Measurements from ENCODE around the gene CDC45.

Gene CDC45

DNA sequence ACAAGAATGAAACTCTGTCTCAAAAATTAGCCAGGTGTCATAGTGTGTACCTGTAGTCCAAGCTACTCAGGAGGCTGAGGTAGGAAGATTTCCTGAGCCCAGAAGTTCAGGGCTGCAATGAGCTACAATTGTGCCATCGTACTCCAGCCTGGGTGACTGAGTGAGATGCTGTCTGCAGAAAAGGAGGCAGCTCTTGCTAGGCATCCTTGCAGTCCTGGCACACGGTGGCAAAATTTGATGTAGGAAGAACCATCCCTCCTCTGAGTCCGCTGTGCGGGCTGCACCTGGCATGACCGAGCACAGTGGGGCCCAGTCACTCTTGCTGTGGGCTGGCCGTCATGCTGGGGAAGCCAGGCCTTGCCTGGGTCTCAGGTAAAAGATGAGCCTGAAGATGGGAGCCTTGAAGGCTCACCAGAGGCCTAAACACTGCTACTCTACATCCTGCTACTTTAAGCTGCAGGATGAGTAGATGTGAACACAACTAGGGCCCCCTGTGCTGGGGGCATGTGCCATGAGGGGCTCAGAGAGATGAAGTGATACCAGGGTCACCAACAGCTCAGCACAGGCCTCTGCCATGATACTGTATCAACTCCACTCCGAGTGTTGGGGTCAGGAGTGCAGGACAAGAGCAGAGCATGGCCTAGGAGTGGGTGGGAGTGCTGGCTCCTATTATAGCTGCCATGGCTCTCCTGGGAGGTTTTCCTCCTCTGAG lies 18.6 kb downstream of the CDC45 start:
- no peak for DNase-seq

DNA sequence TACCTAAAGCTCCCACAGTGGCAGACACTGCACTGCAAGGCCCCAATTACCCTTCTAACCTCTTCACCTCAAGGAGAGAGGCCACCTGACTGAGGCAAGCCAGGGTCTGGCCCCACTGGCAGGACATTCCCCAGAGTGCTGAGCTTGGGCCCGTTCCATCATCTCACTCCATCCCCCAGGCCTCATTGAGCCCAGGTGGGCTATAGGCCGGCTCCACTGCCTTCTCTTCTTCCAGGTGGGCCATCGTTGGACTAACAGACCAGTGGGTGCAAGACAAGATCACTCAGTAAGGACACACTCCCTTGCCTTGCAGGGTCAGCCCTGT lies 19.1 kb downstream of the CDC45 start:
- DNase-seq = no peak

- no peak for DNase-seq
Measured at GRCh38 chr22:19499236-19499879, 19.6 kb downstream of the CDC45 start.

DNA sequence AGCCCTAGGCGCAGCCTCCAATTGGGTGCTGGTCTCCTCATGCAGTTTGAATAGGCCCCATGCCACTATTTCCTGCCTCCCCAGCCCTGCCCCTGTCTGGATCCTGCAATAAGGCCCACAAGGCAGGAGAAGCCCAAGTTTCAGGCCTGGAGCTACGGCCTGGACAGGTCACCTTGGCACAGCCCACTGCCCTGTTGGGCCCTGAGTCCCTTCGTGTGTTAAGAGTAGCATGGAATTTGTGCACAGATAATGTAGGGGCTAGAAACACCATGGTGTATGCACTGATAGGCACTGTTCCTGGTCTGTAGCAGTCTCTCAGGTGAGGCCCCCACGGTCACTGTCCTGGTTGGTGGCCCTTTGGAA lies 20.1 kb downstream of the CDC45 start:
- DNase-seq = no peak

DNA sequence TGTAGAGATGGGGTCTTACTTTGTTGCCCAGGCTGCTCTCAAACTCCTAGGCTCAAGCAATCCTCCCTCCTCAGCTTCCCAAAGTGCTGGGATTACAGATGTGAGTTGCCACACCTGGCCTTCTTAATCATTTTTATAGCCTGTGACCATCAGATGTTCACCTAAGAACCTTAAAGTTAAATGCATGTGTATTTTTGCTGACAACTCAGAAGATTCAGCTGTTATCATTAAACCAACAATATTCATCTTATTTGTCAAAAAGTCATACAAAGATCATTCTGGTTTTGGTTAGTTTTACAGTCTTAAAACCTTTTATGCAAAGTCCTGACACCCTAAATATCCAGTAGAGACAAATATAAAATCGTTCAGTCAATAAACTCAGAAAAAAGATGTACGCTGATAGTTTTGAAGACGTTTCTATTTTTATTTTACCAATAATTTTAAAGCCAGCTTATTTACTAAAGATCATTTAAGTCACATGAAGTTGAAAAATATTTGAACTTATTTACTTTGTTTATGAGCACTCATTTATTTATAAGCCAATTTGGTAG lies 22.3 kb downstream of the CDC45 start:
- no peak for DNase-seq

DNA sequence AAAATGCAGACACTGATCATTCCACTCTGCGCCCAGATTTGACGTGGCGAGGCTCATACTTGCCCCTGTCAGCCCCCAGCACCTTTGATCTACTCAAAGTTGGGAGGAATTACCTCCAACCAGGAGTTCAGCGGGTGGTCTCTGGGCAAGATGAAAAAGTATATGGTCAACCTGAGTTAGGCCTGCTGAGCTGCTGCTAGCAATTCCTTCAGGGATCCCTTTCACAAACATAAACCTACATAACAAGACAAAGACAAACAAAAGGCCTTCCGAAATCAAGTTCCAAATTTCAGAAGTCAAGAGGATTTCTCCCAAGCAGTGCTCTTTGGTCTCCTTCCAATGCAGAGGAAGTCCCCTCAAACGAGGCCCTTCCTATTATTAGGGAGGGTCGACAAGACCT lies 23.6 kb downstream of the CDC45 start:
- no peak for DNase-seq

DNA sequence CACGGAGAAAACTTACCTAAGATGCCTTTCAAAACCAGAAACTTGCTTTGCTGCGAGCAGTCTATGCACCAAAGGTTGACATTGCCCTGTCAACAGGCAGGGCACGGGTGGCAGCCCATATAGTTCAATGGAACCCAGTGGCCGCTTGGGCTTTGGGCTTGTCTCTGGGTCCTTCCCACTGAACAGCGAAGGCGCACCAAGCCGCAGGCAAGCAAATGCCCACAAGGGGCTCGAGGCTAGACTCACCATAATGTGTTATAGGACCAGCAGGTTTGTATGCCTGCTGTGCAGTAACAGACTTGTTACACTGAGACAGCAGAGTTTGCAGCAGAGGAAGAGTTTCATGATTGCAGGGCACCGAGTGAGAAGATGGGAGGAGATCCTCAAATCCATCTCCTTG lies 24.1 kb downstream of the CDC45 start:
- DNase-seq = no peak

DNA sequence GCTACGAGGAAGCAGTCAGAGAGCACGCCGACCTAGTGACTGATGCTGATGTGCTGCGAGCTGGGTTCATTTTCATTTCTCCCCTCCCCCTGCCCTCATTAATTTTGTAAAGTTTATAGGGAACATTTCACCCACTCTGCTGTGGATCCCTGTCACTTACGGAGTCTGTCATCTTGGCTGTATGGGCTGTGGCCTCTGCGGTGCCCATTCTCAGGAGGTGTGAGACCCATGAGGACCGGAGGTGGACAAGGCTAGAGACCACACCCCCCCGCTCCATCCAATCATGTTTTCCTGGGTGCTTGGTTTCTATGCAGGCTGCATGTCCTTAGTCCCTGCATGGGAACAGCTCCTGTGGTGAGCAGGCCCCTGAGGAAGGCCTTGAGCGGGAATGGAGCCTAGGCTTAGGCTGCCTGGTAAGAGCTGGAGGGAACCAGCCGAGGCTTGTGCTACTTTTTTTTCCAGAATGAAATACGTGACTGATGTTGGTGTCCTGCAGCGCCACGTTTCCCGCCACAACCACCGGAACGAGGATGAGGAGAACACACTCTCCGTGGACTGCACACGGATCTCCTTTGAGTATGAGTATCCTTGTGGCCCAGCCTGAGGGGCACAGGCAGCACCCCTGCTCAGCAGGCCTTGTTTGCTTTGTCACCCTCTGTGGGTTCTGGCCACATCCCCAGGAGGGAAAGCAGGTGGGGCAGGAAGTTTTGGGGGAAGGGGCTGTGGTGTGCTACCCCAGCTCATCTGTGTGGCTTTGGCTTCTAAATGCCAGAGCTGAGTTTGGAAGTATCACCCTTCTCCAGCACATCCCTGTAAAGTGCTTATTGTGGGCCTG lies 25.4 kb downstream of the CDC45 start:
- no peak for DNase-seq

GRCh38 chr22:19505735-19506126 lies 26.0 kb downstream of the CDC45 start:
- no peak for DNase-seq

DNA sequence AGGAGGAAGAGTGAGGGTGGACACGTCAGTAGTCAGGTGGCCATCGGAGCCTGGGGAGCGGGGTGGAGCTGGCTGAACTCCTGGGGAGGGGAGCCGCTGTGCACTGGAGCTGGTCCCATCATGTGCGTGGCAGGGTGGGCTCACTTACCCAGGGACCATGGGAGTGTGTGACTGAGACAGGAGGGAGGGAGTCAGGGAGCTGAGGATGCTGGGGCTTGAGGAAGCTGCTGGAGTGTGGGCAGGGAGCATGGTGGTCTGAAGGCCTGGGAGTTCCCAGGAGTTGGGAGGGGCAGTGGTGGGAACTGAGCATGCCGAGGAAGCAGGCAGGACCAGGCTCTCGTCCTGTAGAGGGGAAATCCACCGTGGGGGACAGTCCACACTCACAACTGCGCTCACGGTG lies 26.5 kb downstream of the CDC45 start:
- no peak for DNase-seq

GRCh38 chr22:19507534-19507861 lies 27.8 kb downstream of the CDC45 start:
- DNase-seq = no peak

DNA sequence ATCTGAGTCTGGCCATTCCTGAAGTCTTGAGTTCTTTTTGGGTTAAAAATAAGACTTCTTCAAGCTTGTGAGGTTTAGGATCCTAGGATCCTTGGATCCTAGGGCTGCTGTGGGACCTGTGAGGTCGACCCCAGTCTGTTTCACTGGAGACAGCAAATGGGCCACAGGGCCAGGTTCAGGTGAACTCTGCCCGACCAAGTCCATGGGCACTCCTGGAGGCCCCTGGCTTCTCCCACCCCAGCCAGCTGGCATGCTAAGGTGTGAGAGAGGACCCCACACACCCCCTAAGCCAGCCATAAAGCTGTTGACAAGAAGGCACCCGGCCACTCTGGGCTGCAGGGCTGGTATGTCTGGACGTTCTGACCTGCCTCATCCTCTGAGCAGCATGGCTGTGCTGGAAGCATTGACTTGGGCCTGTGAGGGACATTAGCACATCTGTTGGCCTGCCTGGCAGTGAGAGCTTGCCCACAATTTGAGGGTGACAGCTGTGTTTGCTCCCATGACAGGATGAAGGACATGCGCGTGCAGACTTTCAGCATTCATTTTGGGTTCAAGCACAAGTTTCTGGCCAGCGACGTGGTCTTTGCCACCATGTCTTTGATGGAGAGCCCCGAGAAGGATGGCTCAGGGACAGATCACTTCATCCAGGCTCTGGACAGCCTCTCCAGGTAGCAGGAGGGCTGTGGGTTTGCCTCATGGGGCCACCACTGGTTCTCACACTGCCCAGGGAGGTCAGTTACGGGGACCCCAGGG lies 28.5 kb downstream of the CDC45 start:
- no peak for DNase-seq

- DNase-seq = no peak
Measured at GRCh38 chr22:19509191-19509590, 29.5 kb downstream of the CDC45 start.

DNA sequence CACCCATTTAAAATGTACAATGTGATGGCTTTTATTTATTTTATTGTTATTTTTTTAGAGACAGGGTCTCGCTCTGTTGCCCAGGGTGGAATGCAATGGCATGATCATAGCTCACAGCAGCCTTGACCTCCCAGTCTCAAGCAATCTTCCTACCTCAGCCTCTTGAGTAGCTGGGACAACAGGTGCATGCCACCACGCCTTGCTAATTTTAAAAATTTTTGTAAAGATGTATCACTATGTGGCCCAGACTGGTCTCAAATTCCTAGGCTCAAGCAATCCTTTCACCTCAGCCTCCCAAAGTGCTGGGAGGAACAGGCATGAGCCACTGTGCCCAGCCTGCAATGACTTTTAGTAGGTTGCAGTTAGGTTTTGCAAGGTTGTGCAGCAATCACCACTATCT lies 30.2 kb downstream of the CDC45 start:
- no peak for DNase-seq

- no peak for DNase-seq
Measured at GRCh38 chr22:19510919-19511341, 31.2 kb downstream of the CDC45 start.

DNA sequence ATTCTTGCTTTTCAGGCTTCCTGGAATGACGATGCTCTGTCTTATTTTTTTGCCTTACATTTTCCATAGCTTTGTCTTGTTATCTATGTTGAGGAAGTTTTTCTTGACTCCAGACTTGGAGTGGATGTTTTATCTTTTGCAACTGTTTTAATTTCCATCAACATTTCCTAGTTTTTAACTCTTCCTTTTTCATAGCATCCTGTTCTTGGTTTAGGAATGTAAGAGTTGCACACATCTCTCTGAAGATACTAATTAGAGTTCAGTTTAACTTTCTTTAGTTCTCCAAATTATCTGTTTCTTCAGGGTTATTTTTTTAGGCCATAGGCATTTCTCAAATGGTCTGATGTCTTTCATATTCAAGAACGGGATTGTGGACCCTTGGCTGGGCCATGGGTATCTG lies 34.1 kb downstream of the CDC45 start:
- DNase-seq = no peak

DNA sequence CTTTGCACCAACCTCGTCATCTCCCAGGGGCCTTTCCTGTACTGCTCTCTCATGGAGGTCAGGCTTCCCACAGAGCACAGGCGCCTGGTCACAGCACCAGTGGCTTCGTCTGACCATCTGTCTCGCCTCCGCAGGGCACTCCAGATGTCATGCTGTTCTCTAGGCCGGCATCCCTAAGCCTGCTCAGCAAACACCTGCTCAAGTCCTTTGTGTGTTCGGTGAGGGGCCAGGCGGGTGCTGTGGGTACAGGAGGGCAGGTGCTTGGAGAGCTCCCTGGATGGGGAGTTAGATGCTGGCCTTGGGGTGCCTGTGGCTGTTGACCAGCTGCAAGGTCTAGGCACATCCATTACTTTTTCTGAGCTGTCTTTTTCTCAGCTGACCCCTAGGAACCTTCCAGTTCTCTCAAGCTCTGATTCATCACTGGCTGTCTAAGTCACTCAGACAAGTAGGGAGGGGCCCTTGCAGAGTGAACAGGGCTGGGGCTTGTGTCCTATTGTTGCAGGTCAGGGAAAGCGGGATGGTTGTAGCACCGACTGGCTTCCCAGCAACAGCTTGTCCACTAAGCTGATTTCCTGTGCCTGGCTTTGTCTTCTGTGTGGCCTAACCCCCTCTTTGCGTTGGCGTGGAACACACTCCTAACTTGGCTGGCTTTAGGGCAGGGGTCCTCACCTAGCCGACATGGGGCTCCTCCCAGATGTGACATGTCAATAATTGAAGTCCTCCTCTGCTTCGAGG lies 35.3 kb downstream of the CDC45 start:
- DNase-seq = no peak

GRCh38 chr22:19515654-19516377 lies 36.1 kb downstream of the CDC45 start:
- no peak for DNase-seq

DNA sequence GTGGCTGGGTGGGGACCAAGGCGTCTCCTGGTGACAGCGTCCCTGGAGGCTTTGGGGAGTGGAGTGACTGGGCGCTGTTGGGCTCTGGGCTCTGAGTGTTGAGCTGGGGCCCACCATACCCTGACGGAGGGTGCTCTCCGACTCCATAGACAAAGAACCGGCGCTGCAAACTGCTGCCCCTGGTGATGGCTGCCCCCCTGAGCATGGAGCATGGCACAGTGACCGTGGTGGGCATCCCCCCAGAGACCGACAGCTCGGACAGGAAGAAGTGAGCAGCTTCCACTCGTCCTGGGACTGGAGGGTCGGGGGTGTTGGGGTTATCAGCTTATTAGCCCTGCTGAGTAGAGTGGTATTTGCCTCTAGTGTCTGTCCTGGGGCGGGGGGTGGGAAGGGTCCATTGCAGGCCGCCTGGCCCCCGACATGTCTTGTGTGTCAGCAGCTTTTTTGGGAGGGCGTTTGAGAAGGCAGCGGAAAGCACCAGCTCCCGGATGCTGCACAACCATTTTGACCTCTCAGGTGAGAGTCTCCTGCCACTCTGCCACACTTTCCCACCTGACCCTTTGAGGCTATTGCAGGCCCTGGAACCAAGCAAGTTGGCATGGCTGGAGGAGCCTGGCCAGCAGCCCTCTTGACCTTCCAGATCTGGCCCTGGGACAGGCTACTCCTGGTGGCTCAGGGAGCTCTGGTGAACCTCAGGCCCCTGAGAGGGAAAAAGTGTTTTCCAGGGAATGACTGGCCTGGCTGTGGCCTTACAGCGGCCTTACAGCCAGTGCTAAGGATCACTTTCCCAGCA lies 36.9 kb downstream of the CDC45 start:
- no peak for DNase-seq

DNA sequence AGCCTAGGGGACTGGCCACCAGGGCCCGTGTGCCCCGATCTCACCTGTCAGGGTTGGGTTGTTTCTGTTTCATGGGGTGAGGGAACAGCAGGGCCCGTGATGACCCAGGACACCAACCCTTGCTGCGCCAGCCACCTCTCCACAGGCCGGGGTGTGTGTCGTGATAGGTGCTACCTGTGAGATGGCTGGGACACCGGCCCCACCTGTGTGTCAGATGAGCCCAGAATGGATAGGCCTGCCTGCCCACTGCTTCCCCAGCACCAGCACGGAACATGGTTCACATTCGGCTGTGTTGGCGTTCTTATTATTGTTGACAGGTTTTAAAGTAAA lies 37.4 kb downstream of the CDC45 start:
- DNase-seq = no peak

DNA sequence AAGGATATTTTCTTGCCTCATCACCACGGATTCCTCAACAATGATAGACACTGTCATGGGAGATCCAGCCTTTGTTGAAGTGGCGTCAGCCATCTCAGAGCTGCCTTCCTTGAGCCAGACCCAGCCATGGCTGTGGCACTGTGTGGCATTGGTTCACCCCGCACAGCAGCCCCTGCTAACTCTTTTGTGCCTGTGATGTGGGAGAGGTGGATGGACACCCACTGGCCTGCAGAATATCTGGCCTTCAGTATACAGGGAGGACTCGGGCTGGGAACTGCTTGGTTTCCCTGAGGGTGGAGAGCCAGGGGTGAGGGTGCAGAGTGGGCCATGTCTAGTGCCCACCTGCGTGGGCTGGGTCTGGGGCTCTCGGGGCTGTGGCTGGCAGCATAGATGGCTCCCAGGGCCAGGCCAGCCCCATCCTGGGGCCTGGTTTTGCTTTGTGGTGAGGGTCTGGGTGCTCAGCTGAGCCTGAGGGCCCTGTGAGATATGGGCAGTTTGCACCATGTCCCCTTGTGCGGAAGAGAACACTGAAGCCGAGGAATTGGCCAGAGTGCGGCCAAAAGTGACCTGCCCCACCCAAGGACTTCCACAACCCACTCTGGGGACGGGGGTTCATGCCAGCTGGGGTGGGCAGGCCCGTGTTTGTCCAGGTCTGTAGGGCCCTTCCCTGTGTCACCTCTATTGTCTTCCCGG lies 38.3 kb downstream of the CDC45 start:
- no peak for DNase-seq
